Subcutaneous adipose tissue (tissue), 4 donors: ENCODE results near the gene USE1. TPM values are rescaled to one million over a fixed set of nuclear protein-coding genes. Genes with fewer than 3 reads are reported as not detected.

Experiments
- total RNA-seq, 4 donors: library from RNA; depleted of rRNA; stranded (reverse); fragments of >200 nt; gene quantifications; one replicate each; pipeline ENCODE4 v1.1.0, GENCODE V29; 2016
- TF ChIP-seq, protein P1 (sequence below): fragments of 450-650 bp; IDR thresholded peaks from one replicate; pipeline ENCODE4 v1.5.1; 2016; ENCODE audit warnings: low read depth, mild to moderate bottlenecking, control low read depth, antibody characterized with exemption, moderate library complexity

USE1 gene, protein sequence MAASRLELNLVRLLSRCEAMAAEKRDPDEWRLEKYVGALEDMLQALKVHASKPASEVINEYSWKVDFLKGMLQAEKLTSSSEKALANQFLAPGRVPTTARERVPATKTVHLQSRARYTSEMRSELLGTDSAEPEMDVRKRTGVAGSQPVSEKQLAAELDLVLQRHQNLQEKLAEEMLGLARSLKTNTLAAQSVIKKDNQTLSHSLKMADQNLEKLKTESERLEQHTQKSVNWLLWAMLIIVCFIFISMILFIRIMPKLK
- 10 to 100 TPM; 20.5 to 31.3 (median 29.2) TPM for total RNA-seq

DNA sequence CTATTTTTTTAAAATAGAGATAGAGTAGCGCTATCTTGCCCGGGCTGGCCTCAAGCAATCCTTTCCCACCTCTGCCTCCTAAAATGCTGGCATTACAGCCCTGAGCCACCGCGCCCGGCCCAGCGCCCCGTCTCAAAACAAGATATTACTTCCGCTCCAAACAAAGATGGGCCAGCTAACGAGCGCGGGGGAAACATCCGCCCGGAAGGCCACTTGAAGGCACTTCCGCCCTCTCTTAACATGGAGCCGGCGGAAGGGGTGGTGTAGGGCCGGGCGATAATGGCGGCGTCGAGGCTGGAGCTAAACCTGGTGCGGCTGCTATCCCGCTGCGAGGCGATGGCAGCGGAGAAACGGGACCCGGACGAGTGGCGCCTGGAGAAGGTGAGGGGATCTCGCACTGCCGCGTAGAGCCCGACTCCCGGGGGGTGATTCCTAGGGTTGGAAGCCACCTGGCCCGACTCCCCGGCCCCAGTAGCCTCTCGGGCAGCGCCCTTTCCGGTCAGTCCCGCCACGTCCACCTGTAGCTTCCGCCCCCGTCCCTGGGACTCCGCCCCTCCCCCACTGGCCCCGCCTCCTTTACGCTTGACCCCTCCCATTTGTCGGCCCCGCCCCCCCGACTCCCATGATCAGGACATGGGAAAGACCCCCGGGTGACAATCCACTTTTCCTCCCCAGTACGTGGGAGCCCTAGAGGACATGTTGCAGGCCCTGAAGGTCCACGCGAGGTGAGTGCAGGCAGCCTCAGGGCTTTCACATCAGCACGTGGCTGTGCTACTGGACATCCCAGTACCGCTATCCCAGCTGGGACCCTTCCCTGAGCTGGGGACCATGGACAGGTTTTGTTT, at the start of gene USE1:
TSS of gene USE1 (plus strand) at position 231 of the 845 bp plus-strand sequence. CDS start at position 280, 49 bp downstream.
- TF ChIP-seq, protein P1, sequence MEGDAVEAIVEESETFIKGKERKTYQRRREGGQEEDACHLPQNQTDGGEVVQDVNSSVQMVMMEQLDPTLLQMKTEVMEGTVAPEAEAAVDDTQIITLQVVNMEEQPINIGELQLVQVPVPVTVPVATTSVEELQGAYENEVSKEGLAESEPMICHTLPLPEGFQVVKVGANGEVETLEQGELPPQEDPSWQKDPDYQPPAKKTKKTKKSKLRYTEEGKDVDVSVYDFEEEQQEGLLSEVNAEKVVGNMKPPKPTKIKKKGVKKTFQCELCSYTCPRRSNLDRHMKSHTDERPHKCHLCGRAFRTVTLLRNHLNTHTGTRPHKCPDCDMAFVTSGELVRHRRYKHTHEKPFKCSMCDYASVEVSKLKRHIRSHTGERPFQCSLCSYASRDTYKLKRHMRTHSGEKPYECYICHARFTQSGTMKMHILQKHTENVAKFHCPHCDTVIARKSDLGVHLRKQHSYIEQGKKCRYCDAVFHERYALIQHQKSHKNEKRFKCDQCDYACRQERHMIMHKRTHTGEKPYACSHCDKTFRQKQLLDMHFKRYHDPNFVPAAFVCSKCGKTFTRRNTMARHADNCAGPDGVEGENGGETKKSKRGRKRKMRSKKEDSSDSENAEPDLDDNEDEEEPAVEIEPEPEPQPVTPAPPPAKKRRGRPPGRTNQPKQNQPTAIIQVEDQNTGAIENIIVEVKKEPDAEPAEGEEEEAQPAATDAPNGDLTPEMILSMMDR, result no peak

DNA sequence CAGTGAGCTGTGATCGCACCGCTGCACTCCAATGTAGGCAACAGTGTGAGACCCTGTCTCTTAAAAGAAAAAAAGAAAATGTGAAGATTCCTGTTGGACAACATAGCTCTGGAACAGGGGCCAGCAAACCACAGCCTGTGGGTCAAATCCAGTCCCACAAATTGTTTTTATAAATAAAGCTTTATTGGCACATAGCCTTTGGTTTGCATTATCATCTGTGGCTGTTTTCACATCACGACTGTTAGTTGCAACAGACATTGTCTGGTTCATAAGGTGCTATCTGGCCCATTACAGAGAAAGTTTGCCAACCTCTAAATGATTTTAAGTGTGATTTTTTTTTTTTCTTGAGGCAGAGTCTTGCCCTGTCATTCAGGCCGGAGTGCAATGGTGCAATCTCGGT, 49.4 kb upstream of the USE1 start:
- TF ChIP-seq, protein P1, result no peak

DNA sequence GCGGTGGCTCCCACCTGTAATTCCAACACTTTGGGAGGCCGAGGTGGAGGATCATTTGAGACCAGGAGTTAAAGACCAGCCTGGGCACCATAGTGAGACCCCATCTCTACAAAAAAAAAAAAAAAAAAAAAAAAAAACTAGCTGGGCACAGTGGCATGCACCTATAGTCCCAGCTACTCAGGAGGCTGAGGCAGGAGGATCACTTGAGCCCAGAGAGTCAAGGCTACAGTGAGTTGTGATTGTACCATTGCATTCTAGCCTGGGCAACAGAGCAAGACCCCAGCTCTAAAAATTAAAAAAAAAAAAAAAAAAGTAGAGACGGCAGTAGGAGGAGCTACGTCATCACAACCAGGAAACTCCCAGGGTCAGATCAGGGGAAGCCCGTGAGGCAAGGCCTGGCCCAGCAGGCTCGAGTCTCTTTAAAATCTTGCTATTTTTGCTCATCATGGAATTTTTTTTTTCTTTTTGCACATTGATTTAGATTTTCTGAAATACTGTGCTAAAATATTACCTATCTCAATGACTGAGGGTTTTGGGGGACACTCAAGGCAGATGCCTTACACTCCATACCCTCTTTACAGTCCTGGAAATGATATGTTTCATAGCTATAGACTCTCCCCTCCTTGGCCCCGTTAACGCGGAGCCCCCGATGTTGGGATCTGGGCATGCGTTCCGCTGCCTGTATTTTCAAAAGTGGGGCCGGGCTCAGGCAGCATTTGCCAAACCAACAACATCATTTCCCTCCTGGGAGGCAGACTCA, 44.4 kb upstream of the USE1 start:
- TF ChIP-seq, protein P1, result no peak

DNA sequence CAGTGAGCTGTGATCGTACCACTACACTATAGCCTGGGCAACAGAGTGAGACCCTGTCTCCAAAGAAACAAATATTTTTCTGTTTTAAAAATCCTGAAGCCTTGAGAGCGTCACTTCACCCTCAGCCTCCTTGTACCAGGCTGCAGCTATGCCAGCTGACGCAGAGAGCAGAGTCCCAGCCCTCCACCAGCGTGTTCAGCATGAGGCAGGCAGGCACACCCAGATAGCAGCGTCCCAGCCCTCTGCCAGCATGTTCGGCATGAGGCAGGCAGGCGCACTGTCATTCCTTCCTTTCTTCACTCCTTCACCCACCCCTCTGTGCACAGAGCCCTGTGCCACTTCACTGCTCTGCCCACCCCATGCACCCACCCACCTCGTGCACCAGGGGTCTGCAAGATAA, 43.3 kb upstream of the USE1 start:
- TF ChIP-seq, protein P1, result no peak

DNA sequence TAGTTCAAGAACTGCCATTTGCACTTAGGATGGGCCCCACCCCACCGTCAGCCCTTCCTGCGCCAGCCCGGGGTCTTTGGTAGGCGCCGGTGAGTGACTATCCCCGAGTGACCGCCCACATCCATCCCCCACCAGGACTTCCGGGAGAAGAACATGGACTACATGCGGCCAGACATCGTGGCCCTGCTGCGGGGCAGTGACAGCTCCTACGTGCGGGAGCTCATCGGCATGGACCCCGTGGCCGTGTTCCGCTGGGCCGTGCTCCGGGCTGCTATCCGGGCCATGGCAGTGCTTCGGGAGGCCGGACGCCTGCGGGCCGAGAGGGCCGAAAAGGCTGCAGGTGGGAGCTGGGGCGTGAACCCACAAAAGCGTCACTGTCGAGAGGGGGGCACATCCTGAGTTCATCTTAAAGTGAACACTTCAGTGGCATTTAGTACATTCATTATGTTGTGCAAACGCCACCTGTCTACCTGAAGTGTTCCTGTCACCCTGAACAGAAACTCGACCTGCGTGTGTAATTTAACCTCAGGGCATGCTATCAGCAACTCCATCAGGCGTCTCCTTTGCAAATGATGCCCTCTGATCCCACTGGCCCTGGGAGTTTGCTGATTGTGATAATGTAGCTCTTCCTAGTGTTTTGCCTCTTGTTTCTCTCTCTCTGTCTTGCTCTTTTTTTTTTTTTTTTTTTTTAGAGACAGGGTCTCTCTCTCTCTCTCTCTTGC, 42.4 kb upstream of the USE1 start:
- TF ChIP-seq, protein P1, result no peak

DNA sequence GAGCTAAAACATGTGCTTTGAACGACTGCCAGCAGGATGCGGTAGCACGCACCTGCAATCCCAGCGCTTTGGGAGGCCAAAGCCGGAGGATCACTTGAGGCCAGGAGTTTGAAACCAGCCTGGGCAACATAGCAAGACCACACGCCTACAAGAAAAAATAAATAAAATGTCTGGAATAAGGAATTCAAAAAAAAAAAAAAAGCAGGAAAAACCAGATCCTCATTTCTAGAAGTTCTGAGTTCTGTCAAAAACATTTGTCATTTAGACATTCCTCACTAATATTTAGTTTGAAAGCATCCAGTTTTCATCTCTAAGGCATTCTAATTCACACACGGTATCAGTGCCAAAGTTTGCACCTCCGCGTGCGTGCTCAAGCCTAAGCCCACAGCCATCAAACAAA, 36.9 kb upstream of the USE1 start:
- TF ChIP-seq, protein P1, result no peak
